Endothelial cell of umbilical vein (primary cell): ENCODE results near the gene QRICH2. TPM values are rescaled to one million over a fixed set of nuclear protein-coding genes. Genes with fewer than 3 reads are reported as not detected.

ENCODE experiments used
- BruUV-seq: library from RNA; stranded (reverse); fragments of 400-500 nt; replicated peaks from 2 replicates; lab custom pipeline; 2021; lab: Mats Ljungman, UMichigan
- CTCF ChIA-PET: fragments of 300-600, 350-600 bp; sonication (Branson Sonifier 250); formaldehyde crosslinking; loops from one replicate; lab custom pipeline; 2021; ENCODE audit warnings: antibody characterized with exemption, inconsistent platforms; lab: Charles Lee
- POLR2A ChIA-PET: fragments of 300-600, 350-600 bp; sonication (Branson Sonifier 250); formaldehyde crosslinking; loops from one replicate; lab custom pipeline; 2021; ENCODE audit warnings: antibody characterized with exemption, inconsistent platforms; lab: Charles Lee
- DNase-seq: peaks from one replicate; pipeline ENCODE4 v3.0.0-alpha.2; 2011; ENCODE audit warnings: low read depth, low spot score
- FAIRE-seq: peaks from 2 replicates; lab custom pipeline; 2011; peaks lifted over from hg19 to GRCh38; lab: Jason Lieb, UNC
- H2AFZ ChIP-seq: 2 replicates; pipeline ENCODE4 v1.6.0; 2012; ENCODE audit warnings: low read depth, low read length, control low read depth, inconsistent platforms
- H3K27ac ChIP-seq: 2 replicates; pipeline ENCODE4 v1.5.1; 2011; ENCODE audit warnings: low read depth, mild to moderate bottlenecking, control low read depth, low read length, moderate library complexity; ENCODE audit not compliant: insufficient read depth
- H3K27me3 ChIP-seq, 2 experiments: 2 replicates each; pipeline versions ENCODE4 v1.6.0 to v1.6.1; 2011; ENCODE audit warnings: low read length in 2 of 2, mixed read lengths in 1 of 2; ENCODE audit not compliant: control insufficient read depth in 2 of 2, insufficient read depth in 2 of 2
- H3K36me3 ChIP-seq, 2 experiments: 2 replicates in 1 of 2; 3 replicates in 1 of 2; pipeline ENCODE4 v1.5.1; 2011; ENCODE audit warnings: low read length in 2 of 2, mild to moderate bottlenecking in 1 of 2, moderate library complexity in 1 of 2; ENCODE audit not compliant: control insufficient read depth in 2 of 2, insufficient read depth in 2 of 2; ENCODE audit errors: extremely low read depth in 1 of 2
- H3K4me1 ChIP-seq: 3 replicates; pipeline ENCODE4 v1.5.1; 2011; ENCODE audit warnings: mild to moderate bottlenecking, low read length; ENCODE audit not compliant: control insufficient read depth, insufficient read depth; ENCODE audit errors: extremely low read depth
- H3K4me2 ChIP-seq: 2 replicates; pipeline ENCODE4 v1.6.1; 2011; ENCODE audit warnings: low read length, control low read depth, mixed read lengths; ENCODE audit not compliant: insufficient read depth
- H3K4me3 ChIP-seq, 3 experiments: fragments of 200-600 bp in 1 of 3; sonication (generic), shearing (Covaris generic) in 1 of 3; replicated peaks in 1 of 3; 2 replicates each; pipeline ENCODE4 v1.5.1; 2011 to 2016; ENCODE audit warnings: control low read depth in 3 of 3, low read length in 3 of 3, mild to moderate bottlenecking in 2 of 3, inconsistent platforms in 1 of 3, low read depth in 1 of 3, moderate library complexity in 1 of 3; ENCODE audit not compliant: insufficient read depth in 1 of 3
- H3K79me2 ChIP-seq: 2 replicates; pipeline ENCODE4 v1.6.0; 2012; ENCODE audit warnings: low read length, inconsistent platforms; ENCODE audit not compliant: control insufficient read depth, insufficient read depth
- H3K9ac ChIP-seq: replicated peaks from 2 replicates; pipeline ENCODE3; 2011; ENCODE audit warnings: low read length, control low read depth; ENCODE audit not compliant: insufficient read depth; ENCODE audit errors: extremely low read depth
- H3K9me1 ChIP-seq: replicated peaks from 3 replicates; pipeline ENCODE4 v1.6.0; 2011; ENCODE audit warnings: mild to moderate bottlenecking, low read length; ENCODE audit not compliant: control insufficient read depth, insufficient read depth; ENCODE audit errors: extremely low read depth
- H3K9me3 ChIP-seq: replicated peaks from 2 replicates; pipeline ENCODE4 v1.5.1; 2012; ENCODE audit warnings: low read length, inconsistent platforms; ENCODE audit not compliant: control insufficient read depth, insufficient read depth
- H4K20me1 ChIP-seq: replicated peaks from 2 replicates; pipeline ENCODE3; 2011; ENCODE audit warnings: mild to moderate bottlenecking, low read length; ENCODE audit not compliant: control insufficient read depth, insufficient read depth; ENCODE audit errors: extremely low read depth
- EZH2 ChIP-seq: IDR thresholded peaks from 2 replicates; pipeline ENCODE4 v1.6.1; 2012; ENCODE audit warnings: borderline replicate concordance, low read depth, mild to moderate bottlenecking, moderate library complexity, low read length, inconsistent platforms; ENCODE audit not compliant: severe bottlenecking
- FOS ChIP-seq: IDR thresholded peaks from 2 replicates; pipeline ENCODE4 v1.6.1; 2011; ENCODE audit warnings: mild to moderate bottlenecking, low read length, moderate library complexity, borderline replicate concordance; ENCODE audit not compliant: insufficient read depth
- GATA2 ChIP-seq: IDR thresholded peaks from 2 replicates; pipeline ENCODE4 v1.7.0; 2011; ENCODE audit warnings: low read depth, mild to moderate bottlenecking, moderate library complexity, mixed read lengths, low read length; ENCODE audit not compliant: insufficient read length, insufficient read depth
- JUN ChIP-seq: IDR thresholded peaks from 2 replicates; pipeline ENCODE4 v1.6.1; 2011; ENCODE audit warnings: borderline replicate concordance, low read depth; ENCODE audit not compliant: insufficient read length, insufficient read depth
- MYC ChIP-seq: IDR thresholded peaks from one replicate; pipeline ENCODE4 v1.6.1; 2011; ENCODE audit warnings: mild to moderate bottlenecking, low read depth, low read length
- POLR2A ChIP-seq: IDR thresholded peaks from 2 replicates; pipeline ENCODE4 v1.6.1; 2012; ENCODE audit warnings: low read depth, mild to moderate bottlenecking, control low read depth, low read length
- POLR2AphosphoS5 ChIP-seq: IDR thresholded peaks from 2 replicates; pipeline ENCODE4 v1.6.1; 2012; ENCODE audit warnings: low read depth, mild to moderate bottlenecking, control low read depth, low read length, moderate library complexity; ENCODE audit not compliant: insufficient read depth
- dilution Hi-C: fragments of 300-500 bp; cut with MboI; formaldehyde crosslinking; loops from one replicate; pipeline ENCODE4 v1.15.0; 2019; ENCODE audit warnings: low sequenced_read_pairs; ENCODE audit not compliant: extremely low pct_ligation_motif_present
- intact Hi-C: fragments of 100-400 bp; cut with micrococcal nuclease; formaldehyde crosslinking; loops from one replicate; pipeline ENCODE4 v1.10.0; 2022
- polyA plus RNA-seq, 4 experiments: library from polyadenylated mRNA; depleted of rRNA in 3 of 4; stranded (reverse) in 3 of 4; unstranded in 1 of 4; fragments of >200 nt; gene quantifications; 2 replicates each; pipeline versions ENCODE4 v1.2.1 to v1.2.3, GENCODE V29; 2011 to 2012; ENCODE audit warnings: missing spikeins in 1 of 4
- total RNA-seq: library from RNA; stranded (reverse); gene quantifications from 2 replicates; pipeline ENCODE4 v1.2.3, GENCODE V29; 2021
- TF ChIP-seq, protein P1 (sequence below), 2 donors: IDR thresholded peaks; 1 replicate in 1 of 2; 2 replicates in 1 of 2; pipeline ENCODE4 v1.5.1; 2011; ENCODE audit warnings: low read length in 2 of 2, mild to moderate bottlenecking in 2 of 2, moderate library complexity in 2 of 2, control low read depth in 1 of 2, inconsistent platforms in 1 of 2, low read depth in 1 of 2; ENCODE audit not compliant: insufficient read depth in 1 of 2; ENCODE audit errors: extremely low read depth in 1 of 2
- TF ChIP-seq, protein P2 (sequence below): IDR thresholded peaks from 2 replicates; pipeline ENCODE4 v1.6.1; 2011; ENCODE audit not compliant: insufficient read depth, insufficient read length

Gene QRICH2
- total and polyA plus RNA-seq, 2 donors (not counting 3 experiments of a cell fraction or from before 2014, with no cell fraction given) = 6.7 to 9.6 TPM

DNA sequence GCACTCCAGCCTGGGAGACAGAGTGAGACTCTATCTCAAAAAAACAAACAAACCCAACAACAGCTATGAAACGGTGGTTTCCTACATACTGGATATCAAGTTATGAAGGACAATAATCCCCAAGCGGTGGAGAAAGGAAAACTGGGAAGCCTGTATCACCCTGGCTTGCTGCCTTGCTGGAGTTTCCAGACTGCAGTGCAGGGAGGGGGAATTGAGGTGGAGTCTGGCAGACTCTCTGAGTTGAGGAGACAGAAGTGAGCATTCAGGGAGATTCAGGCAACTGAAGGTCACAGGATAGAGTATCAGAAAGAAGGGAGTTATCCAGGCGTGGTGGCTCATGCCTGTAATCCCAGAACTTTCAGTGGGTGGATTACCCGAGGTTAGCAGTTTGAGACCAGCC, 11.9 kb downstream of the QRICH2 start:
- BruUV-seq = no TSS peak
- H4K20me1 ChIP-seq = no peaks in the 10 kb centered on the region
- H3K27me3 ChIP-seq = no peaks in the 10 kb centered on the region
- H2AFZ ChIP-seq = no peak overlapping the region
- DNase-seq (no peak), FAIRE-seq (no peak)
- dilution Hi-C loops (no loop called here), intact Hi-C loops (loop anchor here (5.0 kb wide), 1 partner anchor 174 kb away; no protein-coding TSS in a partner anchor)
- H3K9ac ChIP-seq = no peak overlapping the region
- peaks cover 4% of the 10 kb centered on the region for H3K4me1 ChIP-seq
- no peak overlapping the region for H3K4me2 ChIP-seq
- ChIA-PET POLR2A (no interaction called here), CTCF (interaction anchor here (1.3 kb wide), 1 partner anchor 16 kb away, joined by 3 read pairs; no protein-coding TSS in a partner anchor)
- TF ChIP-seq FOS (no peak), POLR2AphosphoS5 (no peak), POLR2A (no peak)
- TF ChIP-seq, protein P1, sequence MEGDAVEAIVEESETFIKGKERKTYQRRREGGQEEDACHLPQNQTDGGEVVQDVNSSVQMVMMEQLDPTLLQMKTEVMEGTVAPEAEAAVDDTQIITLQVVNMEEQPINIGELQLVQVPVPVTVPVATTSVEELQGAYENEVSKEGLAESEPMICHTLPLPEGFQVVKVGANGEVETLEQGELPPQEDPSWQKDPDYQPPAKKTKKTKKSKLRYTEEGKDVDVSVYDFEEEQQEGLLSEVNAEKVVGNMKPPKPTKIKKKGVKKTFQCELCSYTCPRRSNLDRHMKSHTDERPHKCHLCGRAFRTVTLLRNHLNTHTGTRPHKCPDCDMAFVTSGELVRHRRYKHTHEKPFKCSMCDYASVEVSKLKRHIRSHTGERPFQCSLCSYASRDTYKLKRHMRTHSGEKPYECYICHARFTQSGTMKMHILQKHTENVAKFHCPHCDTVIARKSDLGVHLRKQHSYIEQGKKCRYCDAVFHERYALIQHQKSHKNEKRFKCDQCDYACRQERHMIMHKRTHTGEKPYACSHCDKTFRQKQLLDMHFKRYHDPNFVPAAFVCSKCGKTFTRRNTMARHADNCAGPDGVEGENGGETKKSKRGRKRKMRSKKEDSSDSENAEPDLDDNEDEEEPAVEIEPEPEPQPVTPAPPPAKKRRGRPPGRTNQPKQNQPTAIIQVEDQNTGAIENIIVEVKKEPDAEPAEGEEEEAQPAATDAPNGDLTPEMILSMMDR (IDR thresholded peaks at IDR 0.05; ENCODE audit: extremely low read depth in 1 of 2, insufficient read depth in 1 of 2, low read depth in 1 of 2, low read length in 2 of 2) = no peak
- TF ChIP-seq, protein P2, sequence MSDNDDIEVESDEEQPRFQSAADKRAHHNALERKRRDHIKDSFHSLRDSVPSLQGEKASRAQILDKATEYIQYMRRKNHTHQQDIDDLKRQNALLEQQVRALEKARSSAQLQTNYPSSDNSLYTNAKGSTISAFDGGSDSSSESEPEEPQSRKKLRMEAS = no peak
- H3K79me2 ChIP-seq = no peaks in the 10 kb centered on the region
- peaks cover 0 to 1% of the 10 kb centered on the region in 2 experiments for H3K36me3 ChIP-seq
- no peak overlapping the region for H3K4me3 ChIP-seq
- H3K27ac ChIP-seq = no peak overlapping the region
- no peaks in the 10 kb centered on the region for H3K9me1 ChIP-seq
- H3K9me3 ChIP-seq = no peaks in the 10 kb centered on the region

DNA sequence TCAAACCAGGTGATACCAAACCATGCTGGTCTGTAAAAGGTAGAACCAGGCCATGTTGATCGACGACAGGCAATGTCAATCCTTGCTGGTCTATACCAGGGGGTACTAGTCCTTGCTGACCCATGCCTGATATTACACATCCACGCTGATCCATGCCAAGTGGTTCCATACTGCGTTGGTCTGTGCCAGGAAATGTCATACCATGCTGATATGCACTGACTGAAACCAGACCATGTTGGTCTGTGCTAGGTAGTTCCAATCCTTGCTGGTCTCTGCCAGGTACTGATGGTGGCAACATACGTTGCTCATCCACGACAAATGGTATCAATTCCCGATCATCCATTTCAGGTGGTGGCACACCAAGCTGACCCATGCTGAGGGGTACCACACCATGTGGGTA, 15.0 kb downstream of the QRICH2 start:
- CTCF ChIA-PET = interaction anchor here (2.0 kb wide), 1 partner anchor 111 kb away, joined by 4 read pairs; no protein-coding TSS in a partner anchor
- BruUV-seq = no TSS peak
- Histone ChIP-seq H3K27ac (no peak overlapping the region), H3K9me1 (no peaks in the 10 kb centered on the region), H3K27me3 (no peaks in the 10 kb centered on the region), H3K9ac (no peak overlapping the region), H3K4me2 (no peak overlapping the region), H3K4me3 (no peak overlapping the region), H3K4me1 (peaks cover 4% of the 10 kb centered on the region), H2AFZ (no peak overlapping the region), H3K36me3 (peaks cover 0 to 3% of the 10 kb centered on the region in 2 experiments), H4K20me1 (no peaks in the 10 kb centered on the region), H3K9me3 (no peaks in the 10 kb centered on the region), H3K79me2 (no peaks in the 10 kb centered on the region)
- no peak for DNase-seq
- no peak for FAIRE-seq
- intact Hi-C loops (no loop called here), dilution Hi-C loops (no loop called here)
- POLR2A ChIA-PET = no interaction called here
- TF ChIP-seq FOS = no peak
- no peak for TF ChIP-seq POLR2A
- no peak for TF ChIP-seq JUN
- TF ChIP-seq POLR2AphosphoS5 = no peak
- no peak for TF ChIP-seq GATA2
- TF ChIP-seq, protein P2 = no peak
- TF ChIP-seq MYC = no peak
- TF ChIP-seq EZH2 = no peak
- TF ChIP-seq, protein P1 (IDR thresholded peaks at IDR 0.05; ENCODE audit: extremely low read depth in 1 of 2, insufficient read depth in 1 of 2, low read depth in 1 of 2, low read length in 2 of 2) = no peak
